GM18519 (cell line): ENCODE data around the gene PRR33.
"Not testable (repeated sequence)": the region's sequence is repeated elsewhere in the genome, so short reads cannot be mapped to it uniquely, and the experiment has no call there.

ENCODE experiments used
- ATAC-seq: cut with Tn5 transposase; IDR thresholded peaks from one replicate; pipeline ENCODE4 v1.9.1; 2021; ENCODE audit warnings: mild to moderate bottlenecking, moderate library complexity; ENCODE audit not compliant: unreplicated experiment, low FRiP score

PRR33 gene

GRCh38 chr11:1891831-1892115 is at the start of gene PRR33:
PRR33 (minus strand) TSS chr11:1891895; CDS start chr11:1890584, 1,311 bp downstream.
- no peak for ATAC-seq

GRCh38 chr11:1939788-1940187 is 48.1 kb upstream of the PRR33 start:
- ATAC-seq, result not testable (repeated sequence)

- no peak for ATAC-seq
Observed at GRCh38 chr11:1939006-1939625, 47.4 kb upstream of the PRR33 start.

DNA sequence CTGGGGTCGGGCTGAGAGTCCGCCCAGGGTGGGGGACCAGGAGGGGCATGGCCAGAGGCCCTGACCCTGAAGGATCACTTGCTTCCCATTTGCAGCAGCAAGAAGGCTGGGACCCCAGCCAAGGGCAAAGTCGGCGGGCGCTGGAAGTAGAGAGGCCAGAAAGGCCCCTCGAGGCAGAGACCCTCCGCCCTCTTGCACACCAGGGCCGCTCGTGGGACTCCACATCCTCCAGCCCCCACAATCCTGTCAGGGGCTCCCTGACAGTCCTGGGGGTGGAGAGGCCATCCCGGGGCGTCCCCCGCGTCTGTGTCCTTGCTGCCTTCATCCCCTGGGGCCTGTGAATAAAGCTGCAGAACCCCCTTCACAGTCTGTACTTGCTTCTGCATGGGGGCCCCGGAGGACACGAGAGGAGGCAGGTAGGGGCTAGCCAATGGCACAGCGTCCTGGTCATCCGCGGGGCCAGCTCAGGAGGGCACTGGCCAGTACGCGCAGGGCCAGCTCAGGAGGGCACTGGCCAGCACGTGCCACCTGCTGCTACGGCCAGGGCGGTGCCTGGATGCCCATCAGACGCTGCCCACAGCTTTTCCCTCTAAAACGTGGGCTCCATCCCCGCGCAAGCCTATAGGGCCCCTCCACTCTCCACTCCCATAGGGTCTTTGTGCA is 46.8 kb upstream of the PRR33 start:
- ATAC-seq, result no peak

- ATAC-seq, result no peak
Observed at GRCh38 chr11:1937616-1938342, 46.1 kb upstream of the PRR33 start.

GRCh38 chr11:1936781-1937615 is 45.3 kb upstream of the PRR33 start:
- ATAC-seq, result no peak

- no peak for ATAC-seq
Observed at GRCh38 chr11:1936072-1936780, 44.5 kb upstream of the PRR33 start.

GRCh38 chr11:1935156-1936071 is 43.7 kb upstream of the PRR33 start:
- no peak for ATAC-seq

- ATAC-seq, result no peak
Observed at GRCh38 chr11:1934335-1935155, 42.9 kb upstream of the PRR33 start.

DNA sequence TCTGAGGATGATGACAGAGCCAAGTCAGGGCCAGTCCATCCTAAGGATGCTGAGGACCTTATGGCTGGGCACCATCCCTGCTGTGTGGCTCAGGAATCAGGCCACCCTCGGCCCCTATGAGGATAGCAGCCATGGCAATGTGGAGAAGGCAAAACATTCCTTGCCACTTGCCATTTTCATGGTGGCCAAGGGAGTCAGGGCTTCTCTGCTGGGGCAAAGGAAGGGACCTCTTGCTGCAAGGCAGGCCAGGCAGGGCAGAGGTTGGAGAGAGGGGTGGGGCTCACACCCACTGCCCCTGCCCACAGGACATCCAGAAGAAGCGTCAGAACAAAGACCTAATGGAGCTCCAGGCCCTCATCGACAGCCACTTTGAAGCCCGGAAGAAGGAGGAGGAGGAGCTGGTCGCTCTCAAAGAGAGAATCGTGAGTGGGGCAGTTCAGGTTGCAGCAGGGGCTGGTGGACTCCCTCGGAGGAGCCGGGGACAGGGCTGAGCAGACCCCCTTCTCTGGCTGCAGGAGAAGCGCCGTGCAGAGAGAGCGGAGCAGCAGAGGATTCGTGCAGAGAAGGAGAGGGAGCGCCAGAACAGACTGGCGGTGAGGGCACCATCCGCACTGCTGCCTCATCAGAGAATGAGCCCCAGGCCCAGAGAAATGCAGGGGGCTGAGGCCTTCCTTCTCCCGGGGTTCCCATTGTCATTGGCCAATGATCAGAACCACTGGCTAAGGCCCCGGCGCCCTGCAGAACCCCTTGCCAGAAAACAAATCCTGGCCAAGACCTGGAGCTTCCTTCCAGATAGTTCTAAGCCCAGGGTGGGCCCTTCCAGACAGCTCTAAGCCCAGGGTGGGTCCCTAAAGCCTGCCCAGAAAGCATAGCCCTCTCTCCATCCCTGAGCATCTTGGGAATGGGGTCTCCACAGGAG is 42.0 kb upstream of the PRR33 start:
- ATAC-seq, result no peak

DNA sequence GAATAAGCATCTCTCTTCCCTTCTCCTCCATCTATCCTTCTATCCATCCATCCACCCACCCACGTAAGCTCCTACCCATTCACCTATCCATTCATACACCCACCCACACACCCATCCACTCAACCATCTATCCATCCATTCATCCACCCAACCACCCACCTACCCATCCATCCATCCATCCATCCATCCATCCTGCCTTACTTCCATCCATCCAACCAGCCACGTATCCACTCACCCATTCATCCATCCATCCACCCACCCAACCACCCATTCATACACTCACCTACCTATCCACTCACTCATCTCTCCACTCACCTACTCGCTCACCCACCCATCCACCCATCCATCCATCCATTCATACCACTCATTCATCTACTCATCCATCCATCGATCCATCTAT is 41.0 kb upstream of the PRR33 start:
- ATAC-seq, result no peak

- no peak for ATAC-seq
Observed at GRCh38 chr11:1932105-1932480, 40.4 kb upstream of the PRR33 start.

GRCh38 chr11:1931341-1932104 is 39.8 kb upstream of the PRR33 start:
- no peak for ATAC-seq

- ATAC-seq, result no peak
Observed at GRCh38 chr11:1930462-1930830, 38.8 kb upstream of the PRR33 start.

- no peak for ATAC-seq
Observed at GRCh38 chr11:1929621-1930461, 38.1 kb upstream of the PRR33 start.

- no peak for ATAC-seq
Observed at GRCh38 chr11:1928891-1929541, 37.3 kb upstream of the PRR33 start.
